NB4 (cell line): Measurements from ENCODE around the gene SGIP1.

Source experiments
- DNase-seq: peaks from one replicate; pipeline ENCODE4 v3.0.0; 2010; ENCODE audit warnings: low read depth
- H3K4me3 ChIP-seq: one replicate; pipeline ENCODE4 v1.5.1; 2011; ENCODE audit warnings: mild to moderate bottlenecking, low read depth, low read length, moderate library complexity
- CTCF ChIP-seq: IDR thresholded peaks from one replicate; pipeline ENCODE4 v1.5.1; 2012; ENCODE audit warnings: low read depth, low read length
- MAX ChIP-seq: IDR thresholded peaks from 2 replicates; pipeline ENCODE4 v1.6.1; 2011; ENCODE audit warnings: low read depth, low read length
- MYC ChIP-seq: IDR thresholded peaks from 2 replicates; pipeline ENCODE4 v1.6.1; 2011; ENCODE audit warnings: low read depth, low read length
- POLR2A ChIP-seq: IDR thresholded peaks from 2 replicates; pipeline ENCODE4 v1.6.1; 2011; ENCODE audit warnings: mild to moderate bottlenecking; ENCODE audit not compliant: insufficient read length; ENCODE audit errors: extremely low read depth

SGIP1 gene

DNA sequence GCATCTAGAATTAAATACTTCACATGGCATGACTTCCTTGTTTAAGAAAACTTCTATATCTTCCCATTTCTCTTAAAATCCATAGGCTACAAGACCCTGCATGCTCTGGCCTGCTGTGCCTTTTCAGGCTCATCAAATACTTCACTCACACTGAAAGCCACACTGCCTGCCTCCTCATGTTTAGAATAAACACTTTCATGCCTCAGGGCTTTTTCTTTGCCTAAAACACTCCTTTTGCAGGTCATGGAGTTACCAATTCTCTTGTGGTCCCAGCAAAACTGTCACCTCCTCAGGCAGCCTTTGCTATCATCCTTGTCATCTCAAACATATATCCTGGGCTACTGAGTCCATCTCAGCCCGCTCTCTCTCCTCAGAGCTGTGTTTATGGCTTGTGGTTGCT is 5.5 kb downstream of the SGIP1 start:
- DNase-seq = no peak
- H3K4me3 ChIP-seq = no peak overlapping the region
- TF ChIP-seq MYC (no peak), POLR2A (no peak), MAX (no peak), CTCF (no peak)

- H3K4me3 ChIP-seq = no peak overlapping the region
- TF ChIP-seq MAX = no peak
- TF ChIP-seq POLR2A = no peak
- TF ChIP-seq MYC = no peak
- no peak for TF ChIP-seq CTCF
- no peak for DNase-seq
These were observed 6.6 kb downstream of the SGIP1 start for GRCh38 chr1:66540434-66541032.

DNA sequence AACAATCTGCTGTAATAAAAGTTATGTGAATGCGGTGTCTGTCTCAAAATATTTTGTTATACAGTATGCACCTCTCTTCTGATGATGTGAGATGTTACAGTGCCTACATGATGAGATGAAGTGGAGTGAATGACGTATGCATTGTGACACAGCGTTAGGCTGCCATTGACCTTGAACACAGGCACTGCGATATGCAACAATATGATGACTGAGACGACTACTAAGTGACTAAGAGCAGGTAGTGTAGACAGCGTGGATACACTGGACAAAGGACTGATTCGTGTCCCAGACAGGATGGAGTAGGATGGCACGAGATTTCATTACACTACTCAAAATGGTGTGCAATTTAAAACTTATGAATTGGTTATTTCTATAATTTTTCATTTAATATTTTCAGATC is 8.4 kb downstream of the SGIP1 start:
- H3K4me3 ChIP-seq = no peak overlapping the region
- DNase-seq = no peak
- TF ChIP-seq CTCF = no peak
- no peak for TF ChIP-seq MYC

DNA sequence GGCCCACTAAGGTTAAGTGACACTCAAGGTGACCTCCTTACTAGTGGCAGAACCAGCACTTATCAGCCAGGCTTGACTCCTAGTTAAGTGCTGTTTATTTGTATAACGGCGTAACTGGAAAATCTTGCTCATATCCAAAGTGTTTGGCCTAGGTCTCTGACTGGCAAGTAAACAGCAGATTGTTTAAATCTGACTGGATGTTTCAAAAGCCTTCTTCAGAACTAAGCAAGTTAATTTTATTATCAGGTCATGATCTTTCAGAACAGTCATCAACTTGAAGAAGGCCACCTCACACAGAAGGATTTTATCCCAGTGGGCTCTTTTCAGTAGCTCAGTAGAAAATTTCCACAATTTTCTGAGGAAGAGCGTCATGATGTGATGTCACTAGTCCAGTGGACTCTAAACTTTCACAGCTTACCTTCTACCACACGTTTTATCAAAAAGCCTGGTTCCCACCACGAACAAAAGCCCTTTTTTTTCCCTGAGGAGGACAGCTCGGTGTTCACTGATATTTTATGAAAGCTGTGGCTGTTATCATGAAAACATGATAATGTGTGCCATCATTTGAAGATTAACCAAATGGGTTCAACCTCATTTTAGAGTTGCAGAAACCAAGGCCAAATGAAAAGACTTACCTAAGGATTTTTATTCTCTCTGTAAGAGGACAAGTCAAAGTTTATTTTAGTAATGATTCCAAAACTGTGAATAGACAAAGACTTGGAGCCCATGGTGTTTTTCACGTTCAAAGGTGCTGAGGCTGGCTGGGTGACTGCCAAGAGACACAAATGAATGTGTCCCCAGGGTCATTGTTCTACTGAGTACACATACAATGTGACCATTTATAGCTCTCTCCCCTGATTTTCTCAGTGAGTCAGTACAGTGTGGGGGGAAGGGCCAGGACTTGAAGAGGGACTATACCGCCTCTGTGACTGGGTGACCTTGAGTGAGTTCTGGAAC is 9.1 kb downstream of the SGIP1 start:
- TF ChIP-seq CTCF = no peak
- TF ChIP-seq MYC = no peak
- no peak for TF ChIP-seq MAX
- no peak for TF ChIP-seq POLR2A
- H3K4me3 ChIP-seq = no peak overlapping the region
- peak; percentile 7 for DNase-seq

DNA sequence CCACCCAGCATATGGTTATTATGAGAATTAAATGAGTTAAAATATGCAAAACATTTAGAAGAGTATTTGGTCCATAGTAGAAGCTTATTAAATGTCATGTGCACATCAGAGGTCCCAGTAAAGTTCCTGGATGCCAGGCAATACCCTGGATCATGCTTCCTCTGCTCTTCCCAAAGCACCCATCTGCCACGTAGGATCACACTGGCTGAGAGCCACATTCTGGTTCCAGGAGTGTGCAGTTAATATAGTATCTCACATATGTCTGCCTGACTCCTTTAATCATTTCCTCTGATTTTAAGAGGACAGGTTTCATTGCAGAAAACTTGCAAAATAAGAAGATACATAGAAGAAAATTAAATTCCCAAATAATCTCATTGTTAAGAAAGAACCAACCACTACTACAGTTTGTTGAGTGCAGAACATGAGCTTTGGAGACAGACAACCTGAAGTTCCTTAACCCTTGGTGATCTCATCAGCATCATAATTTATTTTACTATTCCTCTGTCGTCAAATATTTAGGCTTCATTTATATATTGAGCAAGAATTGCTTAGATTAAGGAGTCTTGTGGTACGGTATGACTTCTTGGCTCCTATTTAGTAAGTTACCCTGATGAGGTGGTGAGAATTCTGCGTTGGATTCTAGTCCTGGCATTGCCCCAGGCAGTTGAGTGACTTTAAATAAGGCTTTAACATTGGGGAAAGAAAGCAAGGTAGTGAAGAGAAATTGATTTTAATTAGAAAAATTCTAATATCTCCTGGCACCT is 12.3 kb downstream of the SGIP1 start:
- TF ChIP-seq CTCF (no peak), POLR2A (no peak)
- no peak for DNase-seq
- no peak overlapping the region for H3K4me3 ChIP-seq
